ENCODE results near the gene PARP11.

Gene PARP11

DNA sequence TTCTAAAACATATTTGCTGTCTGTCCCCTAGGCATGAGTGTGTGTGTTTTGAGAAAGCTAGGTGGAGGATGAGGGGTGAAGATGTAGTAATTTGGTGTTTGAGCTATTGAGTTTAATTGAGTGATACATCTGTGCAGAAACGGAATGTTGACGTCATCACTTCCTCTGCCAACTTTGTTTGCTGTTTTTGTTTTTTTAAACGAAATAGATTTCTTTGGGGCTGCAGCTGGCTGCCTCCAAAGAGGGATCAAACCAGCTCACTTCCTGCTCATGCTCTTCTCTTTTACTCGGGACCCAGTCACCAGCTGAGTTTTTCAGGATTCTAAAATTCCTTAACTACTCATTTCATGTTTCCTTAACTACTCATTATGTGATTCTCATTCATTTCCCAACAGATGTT is 100.8 kb downstream of the PARP11 start:
- Histone ChIP-seq H3K36me3 (replicated peaks; ENCODE audit: low read depth, low read length) (no peaks in the 10 kb centered on the region), H3K4me1 (ENCODE audit: low read length) (no peaks in the 10 kb centered on the region), H3K27me3 (ENCODE audit: low read depth, low read length) (peaks cover 31% of the 10 kb centered on the region; the same call in 1 of the 2 replicates), H3K4me2 (ENCODE audit: low read length) (no peak overlapping the region), H3K79me2 (ENCODE audit: low read length) (no peaks in the 10 kb centered on the region), H4K20me1 (ENCODE audit: insufficient read depth, low read length) (no peaks in the 10 kb centered on the region), H2AFZ (ENCODE audit: low read depth, low read length) (no peak overlapping the region), H3K27ac (ENCODE audit: low read length) (no peak overlapping the region), H3K9me3 (ENCODE audit: insufficient read depth, low read length) (no peaks in the 10 kb centered on the region), H3K4me3 (ENCODE audit: low read length) (no peak overlapping the region), H3K9ac (ENCODE audit: low read length) (no peak overlapping the region)
- TF ChIP-seq, protein P1, sequence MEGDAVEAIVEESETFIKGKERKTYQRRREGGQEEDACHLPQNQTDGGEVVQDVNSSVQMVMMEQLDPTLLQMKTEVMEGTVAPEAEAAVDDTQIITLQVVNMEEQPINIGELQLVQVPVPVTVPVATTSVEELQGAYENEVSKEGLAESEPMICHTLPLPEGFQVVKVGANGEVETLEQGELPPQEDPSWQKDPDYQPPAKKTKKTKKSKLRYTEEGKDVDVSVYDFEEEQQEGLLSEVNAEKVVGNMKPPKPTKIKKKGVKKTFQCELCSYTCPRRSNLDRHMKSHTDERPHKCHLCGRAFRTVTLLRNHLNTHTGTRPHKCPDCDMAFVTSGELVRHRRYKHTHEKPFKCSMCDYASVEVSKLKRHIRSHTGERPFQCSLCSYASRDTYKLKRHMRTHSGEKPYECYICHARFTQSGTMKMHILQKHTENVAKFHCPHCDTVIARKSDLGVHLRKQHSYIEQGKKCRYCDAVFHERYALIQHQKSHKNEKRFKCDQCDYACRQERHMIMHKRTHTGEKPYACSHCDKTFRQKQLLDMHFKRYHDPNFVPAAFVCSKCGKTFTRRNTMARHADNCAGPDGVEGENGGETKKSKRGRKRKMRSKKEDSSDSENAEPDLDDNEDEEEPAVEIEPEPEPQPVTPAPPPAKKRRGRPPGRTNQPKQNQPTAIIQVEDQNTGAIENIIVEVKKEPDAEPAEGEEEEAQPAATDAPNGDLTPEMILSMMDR (IDR thresholded peaks at IDR 0.05; ENCODE audit: low read depth, low read length), result no peak
- TF ChIP-seq EZH2phosphoT487 (IDR thresholded peaks at IDR 0.05; ENCODE audit: low read depth), result no peak

DNA sequence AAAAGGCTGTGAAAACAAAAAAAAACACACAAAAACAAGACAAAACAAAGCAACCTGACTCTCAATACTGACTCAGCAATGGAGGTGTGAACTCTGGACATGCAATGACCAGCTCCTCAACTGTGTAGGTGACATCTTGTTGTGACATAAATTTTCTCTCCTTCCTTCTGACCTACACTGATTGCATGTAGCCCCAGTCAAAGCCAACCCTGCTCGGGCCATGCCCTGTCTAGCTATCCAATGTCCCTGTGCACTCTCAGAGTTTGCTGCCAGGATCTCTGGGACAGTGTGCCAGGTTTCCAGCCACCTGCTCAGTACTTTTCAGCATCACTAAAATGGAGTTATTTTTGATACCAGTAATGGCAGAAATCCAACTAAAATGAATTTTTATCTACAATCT is 101.3 kb downstream of the PARP11 start:
- H3K4me3 ChIP-seq (ENCODE audit: low read length), result no peak overlapping the region
- H3K4me2 ChIP-seq (ENCODE audit: low read length), result no peak overlapping the region
- no peaks in the 10 kb centered on the region for H3K36me3 ChIP-seq (replicated peaks; ENCODE audit: low read depth, low read length)
- no peaks in the 10 kb centered on the region for H3K4me1 ChIP-seq (ENCODE audit: low read length)
- H3K9me3 ChIP-seq (ENCODE audit: insufficient read depth, low read length), result no peaks in the 10 kb centered on the region
- H3K79me2 ChIP-seq (ENCODE audit: low read length), result no peaks in the 10 kb centered on the region
- H4K20me1 ChIP-seq (ENCODE audit: insufficient read depth, low read length), result no peaks in the 10 kb centered on the region
- TF ChIP-seq EZH2phosphoT487 (IDR thresholded peaks at IDR 0.05; ENCODE audit: low read depth), result no peak
- TF ChIP-seq, protein P1 (IDR thresholded peaks at IDR 0.05; ENCODE audit: low read depth, low read length), result no peak
- no peak overlapping the region for H3K9ac ChIP-seq (ENCODE audit: low read length)
- peaks cover 30% of the 10 kb centered on the region; the same call in 1 of the 2 replicates for H3K27me3 ChIP-seq (ENCODE audit: low read depth, low read length)
- H2AFZ ChIP-seq (ENCODE audit: low read depth, low read length), result no peak overlapping the region
- H3K27ac ChIP-seq (ENCODE audit: low read length), result no peak overlapping the region

DNA sequence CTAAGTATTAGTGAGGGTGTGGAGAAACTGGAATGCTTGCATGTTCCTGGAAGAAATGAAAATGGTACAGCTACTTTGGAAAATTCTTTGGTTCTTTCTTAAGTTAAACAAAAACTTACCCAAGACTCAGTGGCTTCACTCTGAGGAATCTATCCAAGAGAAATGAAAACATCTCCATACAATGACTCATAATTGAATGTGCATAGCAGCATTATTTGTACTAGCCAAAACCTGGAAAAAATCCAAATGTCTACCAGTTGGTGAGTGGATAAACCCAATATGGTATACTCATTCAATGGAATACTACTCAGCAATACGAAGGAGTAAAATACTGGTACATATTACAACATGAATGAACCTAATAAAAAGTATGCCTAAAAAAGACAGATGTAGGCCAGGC is 102.3 kb downstream of the PARP11 start:
- TF ChIP-seq, protein P1 (IDR thresholded peaks at IDR 0.05; ENCODE audit: low read depth, low read length), result no peak
- no peak for TF ChIP-seq EZH2phosphoT487 (IDR thresholded peaks at IDR 0.05; ENCODE audit: low read depth)
- no peak overlapping the region for H3K27ac ChIP-seq (ENCODE audit: low read length)
- no peaks in the 10 kb centered on the region for H3K36me3 ChIP-seq (replicated peaks; ENCODE audit: low read depth, low read length)
- H3K4me1 ChIP-seq (ENCODE audit: low read length), result no peaks in the 10 kb centered on the region
- no peaks in the 10 kb centered on the region for H4K20me1 ChIP-seq (ENCODE audit: insufficient read depth, low read length)
- no peaks in the 10 kb centered on the region for H3K79me2 ChIP-seq (ENCODE audit: low read length)
- H3K9ac ChIP-seq (ENCODE audit: low read length), result no peak overlapping the region
- no peak overlapping the region for H3K4me3 ChIP-seq (ENCODE audit: low read length)
- H3K9me3 ChIP-seq (ENCODE audit: insufficient read depth, low read length), result no peaks in the 10 kb centered on the region
- no peak overlapping the region for H2AFZ ChIP-seq (ENCODE audit: low read depth, low read length)
- peaks cover 28% of the 10 kb centered on the region; the same call in 1 of the 2 replicates for H3K27me3 ChIP-seq (ENCODE audit: low read depth, low read length)
- H3K4me2 ChIP-seq (ENCODE audit: low read length), result no peak overlapping the region

DNA sequence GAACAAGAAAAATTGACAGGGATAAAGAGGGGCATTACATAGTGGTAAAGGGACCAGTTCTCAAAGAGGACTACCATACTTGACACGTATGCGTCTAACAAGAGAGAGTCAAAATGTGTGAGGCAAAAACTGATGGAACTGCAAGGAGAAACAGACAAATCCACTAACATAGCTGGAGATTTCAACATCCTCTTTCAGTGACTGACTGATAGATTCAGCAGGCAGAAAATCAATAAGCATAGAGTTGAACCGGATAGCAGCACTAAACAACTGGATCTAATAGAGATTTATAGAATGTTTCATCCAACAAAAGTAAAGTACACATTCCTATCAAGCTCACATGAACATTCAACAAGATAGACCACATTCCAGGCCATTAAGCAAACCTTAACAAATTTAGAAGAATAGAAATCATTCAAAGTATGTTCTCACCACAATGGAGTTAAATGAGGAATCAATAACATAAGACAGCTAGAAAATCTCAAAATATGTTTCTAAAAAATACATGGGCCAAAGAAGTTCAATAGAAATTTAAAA is 104.2 kb downstream of the PARP11 start:
- TF ChIP-seq, protein P1 (IDR thresholded peaks at IDR 0.05; ENCODE audit: low read depth, low read length), result no peak
- TF ChIP-seq EZH2phosphoT487 (IDR thresholded peaks at IDR 0.05; ENCODE audit: low read depth), result no peak
- no peaks in the 10 kb centered on the region for H3K36me3 ChIP-seq (replicated peaks; ENCODE audit: low read depth, low read length)
- no peak overlapping the region for H2AFZ ChIP-seq (ENCODE audit: low read depth, low read length)
- H3K4me3 ChIP-seq (ENCODE audit: low read length), result no peak overlapping the region
- no peaks in the 10 kb centered on the region for H3K79me2 ChIP-seq (ENCODE audit: low read length)
- no peak overlapping the region for H3K9ac ChIP-seq (ENCODE audit: low read length)
- no peaks in the 10 kb centered on the region for H3K4me1 ChIP-seq (ENCODE audit: low read length)
- no peaks in the 10 kb centered on the region for H4K20me1 ChIP-seq (ENCODE audit: insufficient read depth, low read length)
- no peaks in the 10 kb centered on the region for H3K9me3 ChIP-seq (ENCODE audit: insufficient read depth, low read length)
- H3K4me2 ChIP-seq (ENCODE audit: low read length), result no peak overlapping the region
- H3K27ac ChIP-seq (ENCODE audit: low read length), result no peak overlapping the region
- peaks cover 12% of the 10 kb centered on the region; the same call in 1 of the 2 replicates for H3K27me3 ChIP-seq (ENCODE audit: low read depth, low read length)
